C4-2B (cell line): ENCODE results near the gene FAM124B.

Source experiments
- ZFX ChIP-seq: fragments of 450-650 bp; IDR thresholded peaks from 2 replicates; pipeline ENCODE4 v1.6.1; 2017
- TF ChIP-seq, protein P1 (sequence below): fragments of 450-650 bp; conservative IDR thresholded peaks from 2 replicates; pipeline ENCODE4 v1.5.1; 2017; ENCODE audit warnings: mild to moderate bottlenecking

DNA sequence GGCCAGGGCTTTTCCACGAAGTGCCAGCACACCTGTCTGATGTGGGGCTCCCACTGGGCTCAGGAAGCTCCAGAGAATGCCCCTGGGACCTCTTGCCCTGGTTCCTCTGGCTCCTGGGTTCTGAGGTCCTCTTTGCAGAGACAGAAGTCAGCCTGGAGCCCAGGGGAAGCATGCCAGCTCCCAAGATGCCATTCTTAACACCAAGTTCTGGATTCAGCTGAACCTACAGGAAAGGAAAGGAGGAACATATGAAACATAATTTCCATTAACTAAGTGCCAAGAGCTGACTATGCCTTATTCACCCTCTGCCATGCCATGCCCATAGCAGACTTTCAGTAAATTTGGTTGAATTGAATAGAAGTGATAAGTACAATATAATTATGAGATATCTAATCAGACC is 21.9 kb downstream of the FAM124B start:
- no peak for TF ChIP-seq ZFX
- TF ChIP-seq, protein P1, sequence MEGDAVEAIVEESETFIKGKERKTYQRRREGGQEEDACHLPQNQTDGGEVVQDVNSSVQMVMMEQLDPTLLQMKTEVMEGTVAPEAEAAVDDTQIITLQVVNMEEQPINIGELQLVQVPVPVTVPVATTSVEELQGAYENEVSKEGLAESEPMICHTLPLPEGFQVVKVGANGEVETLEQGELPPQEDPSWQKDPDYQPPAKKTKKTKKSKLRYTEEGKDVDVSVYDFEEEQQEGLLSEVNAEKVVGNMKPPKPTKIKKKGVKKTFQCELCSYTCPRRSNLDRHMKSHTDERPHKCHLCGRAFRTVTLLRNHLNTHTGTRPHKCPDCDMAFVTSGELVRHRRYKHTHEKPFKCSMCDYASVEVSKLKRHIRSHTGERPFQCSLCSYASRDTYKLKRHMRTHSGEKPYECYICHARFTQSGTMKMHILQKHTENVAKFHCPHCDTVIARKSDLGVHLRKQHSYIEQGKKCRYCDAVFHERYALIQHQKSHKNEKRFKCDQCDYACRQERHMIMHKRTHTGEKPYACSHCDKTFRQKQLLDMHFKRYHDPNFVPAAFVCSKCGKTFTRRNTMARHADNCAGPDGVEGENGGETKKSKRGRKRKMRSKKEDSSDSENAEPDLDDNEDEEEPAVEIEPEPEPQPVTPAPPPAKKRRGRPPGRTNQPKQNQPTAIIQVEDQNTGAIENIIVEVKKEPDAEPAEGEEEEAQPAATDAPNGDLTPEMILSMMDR, result no peak
